GM12878 (cell line): ENCODE data around the gene ICE2. TPM values are rescaled to one million over a fixed set of nuclear protein-coding genes. Genes with fewer than 3 reads are reported as not detected.

Experiments
- ATAC-seq: fragments of 200-7000 bp; cut with Tn5 transposase; 3 replicates; pipeline ENCODE4 v1.9.1; 2020; ENCODE audit warnings: mild to moderate bottlenecking, moderate library complexity
- BruUV-seq: library from RNA; stranded (reverse); fragments of 400-500 nt; replicated peaks from 2 replicates; lab custom pipeline; 2021; lab: Mats Ljungman, UMichigan
- CTCF ChIA-PET: fragments of 300-600 bp; sonication (Branson Sonifier 250); formaldehyde crosslinking; extraction: SDS; loops from one replicate; lab custom pipeline; 2021; ENCODE audit warnings: inconsistent platforms; lab: Yijun Ruan, JAX
- POLR2A ChIA-PET: fragments of 350-600 bp; formaldehyde crosslinking; extraction: SDS; loops from one replicate; lab custom pipeline; 2021; ENCODE audit warnings: inconsistent platforms; lab: Charles Lee
- RAD21 ChIA-PET: fragments of 300-600 bp; sonication (Branson Sonifier 250); formaldehyde crosslinking; loops from one replicate; lab custom pipeline; 2023; ENCODE audit warnings: antibody characterized with exemption; ENCODE audit not compliant: unreplicated experiment; lab: Charles Lee
- SMC1A ChIA-PET: fragments of 300-600 bp; sonication (Branson Sonifier 250); formaldehyde crosslinking; loops from one replicate; lab custom pipeline; 2023; ENCODE audit not compliant: unreplicated experiment, uncharacterized antibody; lab: Charles Lee
- DNase-seq: peaks from one replicate; pipeline ENCODE4 v3.0.0-alpha.2; 2011; ENCODE audit warnings: low read depth, low spot score
- FAIRE-seq: peaks from 3 replicates; lab custom pipeline; 2011; peaks lifted over from hg19 to GRCh38; lab: Jason Lieb, UNC
- H2AFZ ChIP-seq: 2 replicates; pipeline ENCODE4 v1.6.0; 2011; ENCODE audit warnings: low read depth, low read length, control low read depth; ENCODE audit not compliant: control insufficient read depth
- H3K27ac ChIP-seq: 2 replicates; pipeline ENCODE4 v1.5.1; 2011; ENCODE audit warnings: control low read depth; ENCODE audit not compliant: control insufficient read depth, insufficient read depth
- H3K27me3 ChIP-seq, 2 experiments: replicated peaks in 1 of 2; 2 replicates each; pipeline versions ENCODE4 v1.6.0 to v1.6.1; 2011; ENCODE audit warnings: low read length in 1 of 2; ENCODE audit not compliant: control insufficient read depth in 2 of 2, insufficient read depth in 2 of 2
- H3K36me3 ChIP-seq, 2 experiments: 2 replicates each; pipeline ENCODE4 v1.5.1; 2011; ENCODE audit warnings: low read length in 1 of 2; ENCODE audit not compliant: control insufficient read depth in 2 of 2, insufficient read depth in 2 of 2
- H3K4me1 ChIP-seq: 2 replicates; pipeline ENCODE4 v1.6.1; 2011; ENCODE audit warnings: mild to moderate bottlenecking, low read length, moderate library complexity, mixed read lengths; ENCODE audit not compliant: control insufficient read depth, insufficient read depth
- H3K4me2 ChIP-seq: 2 replicates; pipeline ENCODE4 v1.6.0; 2011; ENCODE audit warnings: control low read depth; ENCODE audit not compliant: control insufficient read depth, insufficient read depth
- H3K4me3 ChIP-seq: fragments of 200-600 bp; sonication (generic); 2 replicates; pipeline ENCODE4 v1.5.1; 2016
- H3K79me2 ChIP-seq: 2 replicates; pipeline ENCODE4 v1.6.0; 2011; ENCODE audit warnings: low read length; ENCODE audit not compliant: control insufficient read depth, insufficient read depth
- H3K9ac ChIP-seq: 2 replicates; pipeline ENCODE4 v1.8.0; 2011; ENCODE audit warnings: low read length, control low read depth, mixed read lengths; ENCODE audit not compliant: control insufficient read depth, insufficient read depth
- H3K9me3 ChIP-seq: replicated peaks from 3 replicates; pipeline ENCODE4 v1.5.1; 2011; ENCODE audit warnings: mild to moderate bottlenecking, low read length; ENCODE audit not compliant: control insufficient read depth, insufficient read depth
- H4K20me1 ChIP-seq: 2 replicates; pipeline ENCODE4 v1.6.0; 2011; ENCODE audit not compliant: control insufficient read depth, insufficient read depth
- ZNF384 ChIP-seq: IDR thresholded peaks from 2 replicates; pipeline ENCODE4 v1.6.1; 2012; ENCODE audit warnings: low read depth, mild to moderate bottlenecking, low read length, improper control_type of control experiment, borderline replicate concordance
- WGBS: methylation state at CpG from one replicate; pipeline ENCODE4 v1.1.6; 2016; ENCODE audit warnings: low lambda C conversion rate; ENCODE audit not compliant: insufficient replicate concordance, insufficient coverage; ENCODE audit errors: missing lambda C conversion rate; 5-methylcytosine and 5-hydroxymethylcytosine counted together
- in situ Hi-C: fragments of 300-500 bp; cut with MboI; formaldehyde crosslinking; loops from 9 replicates; pipeline ENCODE4 v1.14.3; 2018; ENCODE audit warnings: mixed read lengths
- intact Hi-C: fragments of 100-400 bp; cut with micrococcal nuclease; formaldehyde crosslinking; loops from one replicate; pipeline ENCODE4 v1.14.2; 2022; ENCODE audit not compliant: unreplicated experiment
- polyA plus RNA-seq, 11 experiments: library from polyadenylated mRNA; depleted of rRNA in 4 of 11; unstranded in 6 of 11; stranded (reverse) in 5 of 11; fragments of >200 nt; fragmentation: Nextera tagmentation in 4 of 11; fragmentation: Illumina TruSeq in 1 of 11; extraction: Ambion mirVana in 4 of 11; extraction: Trizol in 1 of 11; gene quantifications; 1 replicate in 1 of 11; 2 replicates in 10 of 11; pipeline versions ENCODE4 v1.2.1 to v1.2.3, GENCODE V29; 2011 to 2016; ENCODE audit warnings: inconsistent platforms in 2 of 11, missing spikeins in 2 of 11, low read depth in 1 of 11
- total RNA-seq, 4 experiments: library from RNA; depleted of rRNA in 3 of 4; stranded (reverse); fragments of >200 nt in 3 of 4; fragmentation: Illumina TruSeq in 1 of 4; extraction: Trizol in 1 of 4; gene quantifications; 2 replicates each; pipeline versions ENCODE4 v1.2.1 to v1.2.3, GENCODE V29; 2013 to 2021
- TF ChIP-seq, protein P1 (sequence below): fragments of 450-650 bp; IDR thresholded peaks from 2 replicates; pipeline ENCODE4 v1.6.1; 2016; ENCODE audit warnings: mild to moderate bottlenecking, moderate library complexity, borderline replicate concordance
- TF ChIP-seq, protein P2 (sequence below): fragments of 450-650 bp; conservative IDR thresholded peaks from 2 replicates; pipeline ENCODE4 v1.6.1; 2017; ENCODE audit warnings: mild to moderate bottlenecking, moderate library complexity
- TF ChIP-seq, protein P3 (sequence below): IDR thresholded peaks from 2 replicates; pipeline ENCODE4 v1.6.1; 2012; ENCODE audit warnings: low read depth, low read length, improper control_type of control experiment
- TF ChIP-seq, protein P4 (sequence below): IDR thresholded peaks from 2 replicates; pipeline ENCODE4 v1.6.1; 2011; ENCODE audit warnings: borderline replicate concordance, low read depth, mild to moderate bottlenecking, moderate library complexity, low read length; ENCODE audit not compliant: insufficient read depth, poor library complexity, severe bottlenecking
- TF ChIP-seq, protein P5 (sequence below): fragments of 450-650 bp; IDR thresholded peaks from 2 replicates; pipeline ENCODE4 v1.6.1; 2017; ENCODE audit warnings: low read depth, mild to moderate bottlenecking, moderate library complexity
- TF ChIP-seq, protein P6 (sequence below): fragments of 450-650 bp; IDR thresholded peaks from 2 replicates; pipeline ENCODE4 v1.6.1; 2017; ENCODE audit warnings: mild to moderate bottlenecking
- TF ChIP-seq, protein P7 (sequence below): IDR thresholded peaks from 2 replicates; pipeline ENCODE4 v1.6.1; 2012; ENCODE audit warnings: low read depth, low read length, improper control_type of control experiment

Gene ICE2
- total and polyA plus RNA-seq, 10 of the 15 experiments (the other 5 are each of a cell fraction or from before 2014, with no cell fraction given) = 14.2 to 62.0 (median 44.9) TPM

DNA sequence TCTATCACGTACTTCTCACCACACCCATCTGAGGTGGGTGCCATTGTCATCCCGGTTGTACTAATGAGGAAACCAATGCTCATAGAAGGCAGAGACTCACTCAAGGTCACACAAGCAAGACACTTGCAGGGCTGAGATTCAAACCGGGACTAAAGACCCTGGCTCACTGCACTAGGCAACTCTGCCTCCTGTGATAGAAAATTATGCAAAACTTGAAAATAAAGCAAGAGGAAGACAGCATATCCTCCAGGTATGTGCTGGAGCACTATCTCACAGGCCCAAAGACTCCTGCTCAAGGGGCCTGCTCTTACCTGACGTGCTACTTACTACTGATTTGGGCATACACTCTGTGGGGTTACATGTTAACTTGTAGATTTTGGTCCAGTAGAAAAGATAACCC is 106.7 kb downstream of the ICE2 start:
- Histone ChIP-seq H3K4me1 (no peaks in the 10 kb centered on the region), H3K36me3 (peaks cover 0 to 16% of the 10 kb centered on the region in 2 experiments; a peak in 3 of 4 replicates)
- ChIA-PET POLR2A (no interaction called here), RAD21 (no interaction called here)
- 98% methylated on average over 4 of the region's 4 CpGs for WGBS
- TF ChIP-seq, protein P1, sequence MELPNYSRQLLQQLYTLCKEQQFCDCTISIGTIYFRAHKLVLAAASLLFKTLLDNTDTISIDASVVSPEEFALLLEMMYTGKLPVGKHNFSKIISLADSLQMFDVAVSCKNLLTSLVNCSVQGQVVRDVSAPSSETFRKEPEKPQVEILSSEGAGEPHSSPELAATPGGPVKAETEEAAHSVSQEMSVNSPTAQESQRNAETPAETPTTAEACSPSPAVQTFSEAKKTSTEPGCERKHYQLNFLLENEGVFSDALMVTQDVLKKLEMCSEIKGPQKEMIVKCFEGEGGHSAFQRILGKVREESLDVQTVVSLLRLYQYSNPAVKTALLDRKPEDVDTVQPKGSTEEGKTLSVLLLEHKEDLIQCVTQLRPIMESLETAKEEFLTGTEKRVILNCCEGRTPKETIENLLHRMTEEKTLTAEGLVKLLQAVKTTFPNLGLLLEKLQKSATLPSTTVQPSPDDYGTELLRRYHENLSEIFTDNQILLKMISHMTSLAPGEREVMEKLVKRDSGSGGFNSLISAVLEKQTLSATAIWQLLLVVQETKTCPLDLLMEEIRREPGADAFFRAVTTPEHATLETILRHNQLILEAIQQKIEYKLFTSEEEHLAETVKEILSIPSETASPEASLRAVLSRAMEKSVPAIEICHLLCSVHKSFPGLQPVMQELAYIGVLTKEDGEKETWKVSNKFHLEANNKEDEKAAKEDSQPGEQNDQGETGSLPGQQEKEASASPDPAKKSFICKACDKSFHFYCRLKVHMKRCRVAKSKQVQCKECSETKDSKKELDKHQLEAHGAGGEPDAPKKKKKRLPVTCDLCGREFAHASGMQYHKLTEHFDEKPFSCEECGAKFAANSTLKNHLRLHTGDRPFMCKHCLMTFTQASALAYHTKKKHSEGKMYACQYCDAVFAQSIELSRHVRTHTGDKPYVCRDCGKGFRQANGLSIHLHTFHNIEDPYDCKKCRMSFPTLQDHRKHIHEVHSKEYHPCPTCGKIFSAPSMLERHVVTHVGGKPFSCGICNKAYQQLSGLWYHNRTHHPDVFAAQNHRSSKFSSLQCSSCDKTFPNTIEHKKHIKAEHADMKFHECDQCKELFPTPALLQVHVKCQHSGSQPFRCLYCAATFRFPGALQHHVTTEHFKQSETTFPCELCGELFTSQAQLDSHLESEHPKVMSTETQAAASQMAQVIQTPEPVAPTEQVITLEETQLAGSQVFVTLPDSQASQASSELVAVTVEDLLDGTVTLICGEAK = no peak
- TF ChIP-seq, protein P2, sequence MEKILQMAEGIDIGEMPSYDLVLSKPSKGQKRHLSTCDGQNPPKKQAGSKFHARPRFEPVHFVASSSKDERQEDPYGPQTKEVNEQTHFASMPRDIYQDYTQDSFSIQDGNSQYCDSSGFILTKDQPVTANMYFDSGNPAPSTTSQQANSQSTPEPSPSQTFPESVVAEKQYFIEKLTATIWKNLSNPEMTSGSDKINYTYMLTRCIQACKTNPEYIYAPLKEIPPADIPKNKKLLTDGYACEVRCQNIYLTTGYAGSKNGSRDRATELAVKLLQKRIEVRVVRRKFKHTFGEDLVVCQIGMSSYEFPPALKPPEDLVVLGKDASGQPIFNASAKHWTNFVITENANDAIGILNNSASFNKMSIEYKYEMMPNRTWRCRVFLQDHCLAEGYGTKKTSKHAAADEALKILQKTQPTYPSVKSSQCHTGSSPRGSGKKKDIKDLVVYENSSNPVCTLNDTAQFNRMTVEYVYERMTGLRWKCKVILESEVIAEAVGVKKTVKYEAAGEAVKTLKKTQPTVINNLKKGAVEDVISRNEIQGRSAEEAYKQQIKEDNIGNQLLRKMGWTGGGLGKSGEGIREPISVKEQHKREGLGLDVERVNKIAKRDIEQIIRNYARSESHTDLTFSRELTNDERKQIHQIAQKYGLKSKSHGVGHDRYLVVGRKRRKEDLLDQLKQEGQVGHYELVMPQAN = no peak
- TF ChIP-seq, protein P3, sequence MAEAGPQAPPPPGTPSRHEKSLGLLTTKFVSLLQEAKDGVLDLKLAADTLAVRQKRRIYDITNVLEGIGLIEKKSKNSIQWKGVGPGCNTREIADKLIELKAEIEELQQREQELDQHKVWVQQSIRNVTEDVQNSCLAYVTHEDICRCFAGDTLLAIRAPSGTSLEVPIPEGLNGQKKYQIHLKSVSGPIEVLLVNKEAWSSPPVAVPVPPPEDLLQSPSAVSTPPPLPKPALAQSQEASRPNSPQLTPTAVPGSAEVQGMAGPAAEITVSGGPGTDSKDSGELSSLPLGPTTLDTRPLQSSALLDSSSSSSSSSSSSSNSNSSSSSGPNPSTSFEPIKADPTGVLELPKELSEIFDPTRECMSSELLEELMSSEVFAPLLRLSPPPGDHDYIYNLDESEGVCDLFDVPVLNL = no peak
- TF ChIP-seq, protein P4, sequence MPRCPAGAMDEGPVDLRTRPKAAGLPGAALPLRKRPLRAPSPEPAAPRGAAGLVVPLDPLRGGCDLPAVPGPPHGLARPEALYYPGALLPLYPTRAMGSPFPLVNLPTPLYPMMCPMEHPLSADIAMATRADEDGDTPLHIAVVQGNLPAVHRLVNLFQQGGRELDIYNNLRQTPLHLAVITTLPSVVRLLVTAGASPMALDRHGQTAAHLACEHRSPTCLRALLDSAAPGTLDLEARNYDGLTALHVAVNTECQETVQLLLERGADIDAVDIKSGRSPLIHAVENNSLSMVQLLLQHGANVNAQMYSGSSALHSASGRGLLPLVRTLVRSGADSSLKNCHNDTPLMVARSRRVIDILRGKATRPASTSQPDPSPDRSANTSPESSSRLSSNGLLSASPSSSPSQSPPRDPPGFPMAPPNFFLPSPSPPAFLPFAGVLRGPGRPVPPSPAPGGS = no peak
- no peak for TF ChIP-seq ZNF384
- TF ChIP-seq, protein P5, sequence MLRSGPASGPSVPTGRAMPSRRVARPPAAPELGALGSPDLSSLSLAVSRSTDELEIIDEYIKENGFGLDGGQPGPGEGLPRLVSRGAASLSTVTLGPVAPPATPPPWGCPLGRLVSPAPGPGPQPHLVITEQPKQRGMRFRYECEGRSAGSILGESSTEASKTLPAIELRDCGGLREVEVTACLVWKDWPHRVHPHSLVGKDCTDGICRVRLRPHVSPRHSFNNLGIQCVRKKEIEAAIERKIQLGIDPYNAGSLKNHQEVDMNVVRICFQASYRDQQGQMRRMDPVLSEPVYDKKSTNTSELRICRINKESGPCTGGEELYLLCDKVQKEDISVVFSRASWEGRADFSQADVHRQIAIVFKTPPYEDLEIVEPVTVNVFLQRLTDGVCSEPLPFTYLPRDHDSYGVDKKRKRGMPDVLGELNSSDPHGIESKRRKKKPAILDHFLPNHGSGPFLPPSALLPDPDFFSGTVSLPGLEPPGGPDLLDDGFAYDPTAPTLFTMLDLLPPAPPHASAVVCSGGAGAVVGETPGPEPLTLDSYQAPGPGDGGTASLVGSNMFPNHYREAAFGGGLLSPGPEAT = no peak
- TF ChIP-seq, protein P6, sequence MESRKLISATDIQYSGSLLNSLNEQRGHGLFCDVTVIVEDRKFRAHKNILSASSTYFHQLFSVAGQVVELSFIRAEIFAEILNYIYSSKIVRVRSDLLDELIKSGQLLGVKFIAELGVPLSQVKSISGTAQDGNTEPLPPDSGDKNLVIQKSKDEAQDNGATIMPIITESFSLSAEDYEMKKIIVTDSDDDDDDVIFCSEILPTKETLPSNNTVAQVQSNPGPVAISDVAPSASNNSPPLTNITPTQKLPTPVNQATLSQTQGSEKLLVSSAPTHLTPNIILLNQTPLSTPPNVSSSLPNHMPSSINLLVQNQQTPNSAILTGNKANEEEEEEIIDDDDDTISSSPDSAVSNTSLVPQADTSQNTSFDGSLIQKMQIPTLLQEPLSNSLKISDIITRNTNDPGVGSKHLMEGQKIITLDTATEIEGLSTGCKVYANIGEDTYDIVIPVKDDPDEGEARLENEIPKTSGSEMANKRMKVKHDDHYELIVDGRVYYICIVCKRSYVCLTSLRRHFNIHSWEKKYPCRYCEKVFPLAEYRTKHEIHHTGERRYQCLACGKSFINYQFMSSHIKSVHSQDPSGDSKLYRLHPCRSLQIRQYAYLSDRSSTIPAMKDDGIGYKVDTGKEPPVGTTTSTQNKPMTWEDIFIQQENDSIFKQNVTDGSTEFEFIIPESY = no peak
- TF ChIP-seq, protein P7, sequence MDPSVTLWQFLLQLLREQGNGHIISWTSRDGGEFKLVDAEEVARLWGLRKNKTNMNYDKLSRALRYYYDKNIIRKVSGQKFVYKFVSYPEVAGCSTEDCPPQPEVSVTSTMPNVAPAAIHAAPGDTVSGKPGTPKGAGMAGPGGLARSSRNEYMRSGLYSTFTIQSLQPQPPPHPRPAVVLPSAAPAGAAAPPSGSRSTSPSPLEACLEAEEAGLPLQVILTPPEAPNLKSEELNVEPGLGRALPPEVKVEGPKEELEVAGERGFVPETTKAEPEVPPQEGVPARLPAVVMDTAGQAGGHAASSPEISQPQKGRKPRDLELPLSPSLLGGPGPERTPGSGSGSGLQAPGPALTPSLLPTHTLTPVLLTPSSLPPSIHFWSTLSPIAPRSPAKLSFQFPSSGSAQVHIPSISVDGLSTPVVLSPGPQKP = no peak
- TF ChIP-seq, all 136 proteins: peak for 0
- Histone ChIP-seq H3K4me2 (no peak overlapping the region), H3K4me3 (no peak overlapping the region), H3K79me2 (no peaks in the 10 kb centered on the region), H2AFZ (no peak overlapping the region), H3K27me3 (no peaks in the 10 kb centered on the region), H3K9me3 (no peaks in the 10 kb centered on the region), H3K9ac (no peak overlapping the region), H4K20me1 (no peaks in the 10 kb centered on the region), H3K27ac (no peak overlapping the region)
- BruUV-seq = no TSS peak
- in situ Hi-C loops = loop anchor here (25.0 kb wide), 1 partner anchor 1465 kb away; no protein-coding TSS in a partner anchor
- FAIRE-seq (no peak), ATAC-seq (no peak), DNase-seq (no peak)
- ChIA-PET CTCF (no interaction called here), SMC1A (no interaction called here)
- intact Hi-C loops = no loop called here
